Endothelial cell of umbilical vein (primary cell): ENCODE measurements around the gene GFOD1. TPM values are rescaled to one million over a fixed set of nuclear protein-coding genes. Genes with fewer than 3 reads are reported as not detected.

ENCODE experiments used
- BruUV-seq: library from RNA; stranded (reverse); fragments of 400-500 nt; replicated peaks from 2 replicates; lab custom pipeline; 2021; lab: Mats Ljungman, UMichigan
- CTCF ChIA-PET: fragments of 300-600, 350-600 bp; sonication (Branson Sonifier 250); formaldehyde crosslinking; loops from one replicate; lab custom pipeline; 2021; ENCODE audit warnings: antibody characterized with exemption, inconsistent platforms; lab: Charles Lee
- POLR2A ChIA-PET: fragments of 300-600, 350-600 bp; sonication (Branson Sonifier 250); formaldehyde crosslinking; loops from one replicate; lab custom pipeline; 2021; ENCODE audit warnings: antibody characterized with exemption, inconsistent platforms; lab: Charles Lee
- DNase-seq: peaks from one replicate; pipeline ENCODE4 v3.0.0-alpha.2; 2011; ENCODE audit warnings: low read depth, low spot score
- FAIRE-seq: peaks from 2 replicates; lab custom pipeline; 2011; peaks lifted over from hg19 to GRCh38; lab: Jason Lieb, UNC
- H2AFZ ChIP-seq: 2 replicates; pipeline ENCODE4 v1.6.0; 2012; ENCODE audit warnings: low read depth, low read length, control low read depth, inconsistent platforms
- H3K27ac ChIP-seq: 2 replicates; pipeline ENCODE4 v1.5.1; 2011; ENCODE audit warnings: low read depth, mild to moderate bottlenecking, control low read depth, low read length, moderate library complexity; ENCODE audit not compliant: insufficient read depth
- H3K27me3 ChIP-seq, 2 experiments: 2 replicates each; pipeline versions ENCODE4 v1.6.0 to v1.6.1; 2011; ENCODE audit warnings: low read length in 2 of 2, mixed read lengths in 1 of 2; ENCODE audit not compliant: control insufficient read depth in 2 of 2, insufficient read depth in 2 of 2
- H3K36me3 ChIP-seq, 2 experiments: 2 replicates in 1 of 2; 3 replicates in 1 of 2; pipeline ENCODE4 v1.5.1; 2011; ENCODE audit warnings: low read length in 2 of 2, mild to moderate bottlenecking in 1 of 2, moderate library complexity in 1 of 2; ENCODE audit not compliant: control insufficient read depth in 2 of 2, insufficient read depth in 2 of 2; ENCODE audit errors: extremely low read depth in 1 of 2
- H3K4me1 ChIP-seq: 3 replicates; pipeline ENCODE4 v1.5.1; 2011; ENCODE audit warnings: mild to moderate bottlenecking, low read length; ENCODE audit not compliant: control insufficient read depth, insufficient read depth; ENCODE audit errors: extremely low read depth
- H3K4me2 ChIP-seq: 2 replicates; pipeline ENCODE4 v1.6.1; 2011; ENCODE audit warnings: low read length, control low read depth, mixed read lengths; ENCODE audit not compliant: insufficient read depth
- H3K4me3 ChIP-seq, 3 experiments: fragments of 200-600 bp in 1 of 3; sonication (generic), shearing (Covaris generic) in 1 of 3; replicated peaks in 1 of 3; 2 replicates each; pipeline ENCODE4 v1.5.1; 2011 to 2016; ENCODE audit warnings: control low read depth in 3 of 3, low read length in 3 of 3, mild to moderate bottlenecking in 2 of 3, inconsistent platforms in 1 of 3, low read depth in 1 of 3, moderate library complexity in 1 of 3; ENCODE audit not compliant: insufficient read depth in 1 of 3
- H3K79me2 ChIP-seq: 2 replicates; pipeline ENCODE4 v1.6.0; 2012; ENCODE audit warnings: low read length, inconsistent platforms; ENCODE audit not compliant: control insufficient read depth, insufficient read depth
- H3K9ac ChIP-seq: replicated peaks from 2 replicates; pipeline ENCODE3; 2011; ENCODE audit warnings: low read length, control low read depth; ENCODE audit not compliant: insufficient read depth; ENCODE audit errors: extremely low read depth
- H3K9me1 ChIP-seq: replicated peaks from 3 replicates; pipeline ENCODE4 v1.6.0; 2011; ENCODE audit warnings: mild to moderate bottlenecking, low read length; ENCODE audit not compliant: control insufficient read depth, insufficient read depth; ENCODE audit errors: extremely low read depth
- H3K9me3 ChIP-seq: replicated peaks from 2 replicates; pipeline ENCODE4 v1.5.1; 2012; ENCODE audit warnings: low read length, inconsistent platforms; ENCODE audit not compliant: control insufficient read depth, insufficient read depth
- H4K20me1 ChIP-seq: replicated peaks from 2 replicates; pipeline ENCODE3; 2011; ENCODE audit warnings: mild to moderate bottlenecking, low read length; ENCODE audit not compliant: control insufficient read depth, insufficient read depth; ENCODE audit errors: extremely low read depth
- CTCF ChIP-seq, 2 donors: IDR thresholded peaks; 1 replicate in 1 of 2; 2 replicates in 1 of 2; pipeline ENCODE4 v1.5.1; 2011; ENCODE audit warnings: low read length in 2 of 2, mild to moderate bottlenecking in 2 of 2, moderate library complexity in 2 of 2, control low read depth in 1 of 2, inconsistent platforms in 1 of 2, low read depth in 1 of 2; ENCODE audit not compliant: insufficient read depth in 1 of 2; ENCODE audit errors: extremely low read depth in 1 of 2
- EZH2 ChIP-seq: IDR thresholded peaks from 2 replicates; pipeline ENCODE4 v1.6.1; 2012; ENCODE audit warnings: borderline replicate concordance, low read depth, mild to moderate bottlenecking, moderate library complexity, low read length, inconsistent platforms; ENCODE audit not compliant: severe bottlenecking
- FOS ChIP-seq: IDR thresholded peaks from 2 replicates; pipeline ENCODE4 v1.6.1; 2011; ENCODE audit warnings: mild to moderate bottlenecking, low read length, moderate library complexity, borderline replicate concordance; ENCODE audit not compliant: insufficient read depth
- GATA2 ChIP-seq: IDR thresholded peaks from 2 replicates; pipeline ENCODE4 v1.7.0; 2011; ENCODE audit warnings: low read depth, mild to moderate bottlenecking, moderate library complexity, mixed read lengths, low read length; ENCODE audit not compliant: insufficient read length, insufficient read depth
- JUN ChIP-seq: IDR thresholded peaks from 2 replicates; pipeline ENCODE4 v1.6.1; 2011; ENCODE audit warnings: borderline replicate concordance, low read depth; ENCODE audit not compliant: insufficient read length, insufficient read depth
- MAX ChIP-seq: IDR thresholded peaks from 2 replicates; pipeline ENCODE4 v1.6.1; 2011; ENCODE audit not compliant: insufficient read depth, insufficient read length
- MYC ChIP-seq: IDR thresholded peaks from one replicate; pipeline ENCODE4 v1.6.1; 2011; ENCODE audit warnings: mild to moderate bottlenecking, low read depth, low read length
- POLR2A ChIP-seq: IDR thresholded peaks from 2 replicates; pipeline ENCODE4 v1.6.1; 2012; ENCODE audit warnings: low read depth, mild to moderate bottlenecking, control low read depth, low read length
- POLR2AphosphoS5 ChIP-seq: IDR thresholded peaks from 2 replicates; pipeline ENCODE4 v1.6.1; 2012; ENCODE audit warnings: low read depth, mild to moderate bottlenecking, control low read depth, low read length, moderate library complexity; ENCODE audit not compliant: insufficient read depth
- dilution Hi-C: fragments of 300-500 bp; cut with MboI; formaldehyde crosslinking; loops from one replicate; pipeline ENCODE4 v1.15.0; 2019; ENCODE audit warnings: low sequenced_read_pairs; ENCODE audit not compliant: extremely low pct_ligation_motif_present
- intact Hi-C: fragments of 100-400 bp; cut with micrococcal nuclease; formaldehyde crosslinking; loops from one replicate; pipeline ENCODE4 v1.10.0; 2022
- polyA plus RNA-seq, 4 experiments: library from polyadenylated mRNA; depleted of rRNA in 3 of 4; stranded (reverse) in 3 of 4; unstranded in 1 of 4; fragments of >200 nt; gene quantifications; 2 replicates each; pipeline versions ENCODE4 v1.2.1 to v1.2.3, GENCODE V29; 2011 to 2012; ENCODE audit warnings: missing spikeins in 1 of 4
- total RNA-seq: library from RNA; stranded (reverse); gene quantifications from 2 replicates; pipeline ENCODE4 v1.2.3, GENCODE V29; 2021

The GFOD1 gene
- total and polyA plus RNA-seq, 2 donors (not counting 3 experiments of a cell fraction or from before 2014, with no cell fraction given): 12.1 to 24.1 TPM

GRCh38 chr6:13413900-13414555 lies 73.4 kb downstream of the GFOD1 start:
- intact Hi-C loops (no loop called here), dilution Hi-C loops (no loop called here)
- Histone ChIP-seq H3K4me3 (no peak overlapping the region), H3K9me1 (no peaks in the 10 kb centered on the region), H3K4me2 (no peak overlapping the region), H4K20me1 (no peaks in the 10 kb centered on the region), H3K4me1 (peaks cover 4% of the 10 kb centered on the region), H3K79me2 (no peaks in the 10 kb centered on the region), H3K36me3 (no peaks in the 10 kb centered on the region), H3K9me3 (no peaks in the 10 kb centered on the region), H2AFZ (no peak overlapping the region), H3K27me3 (no peaks in the 10 kb centered on the region), H3K9ac (no peak overlapping the region), H3K27ac (no peak overlapping the region)
- CTCF ChIA-PET: interaction anchor here (3.1 kb wide), 1 partner anchor 161 kb away, joined by 13 read pairs; the partner anchor contains the start of gene SIRT5
- POLR2A ChIA-PET: no interaction called here
- FAIRE-seq: peak; percentile 33
- no peak for DNase-seq
- TF ChIP-seq FOS: no peak
- no peak for TF ChIP-seq POLR2AphosphoS5
- TF ChIP-seq GATA2: no peak
- no peak for TF ChIP-seq CTCF (IDR thresholded peaks at IDR 0.05; ENCODE audit: extremely low read depth in 1 of 2, insufficient read depth in 1 of 2, low read depth in 1 of 2, low read length in 2 of 2)
- TF ChIP-seq EZH2: no peak
- no peak for TF ChIP-seq MAX
- no peak for TF ChIP-seq JUN
- no peak for TF ChIP-seq POLR2A
- no peak for TF ChIP-seq MYC
- no TSS peak for BruUV-seq
